ENCODE measurements around the gene RBBP8NL.
"Not testable (repeated sequence)": the region's sequence is repeated elsewhere in the genome, so short reads cannot be mapped to it uniquely, and the experiment has no call there.

The RBBP8NL gene

GRCh38 chr20:62376112-62377063 is 51.0 kb downstream of the RBBP8NL start:
- no peak overlapping the region for H3K4me3 ChIP-seq (ENCODE audit: low read depth, low read length)
- TF ChIP-seq CTCF (IDR thresholded peaks at IDR 0.05; ENCODE audit: low read depth, low read length, missing control alignments) = peak; percentile 54
- in situ Hi-C loops (cut with HindIII; ENCODE audit: low sequenced_read_pairs) = loop anchor here (25.0 kb wide), 1 partner anchor 89 kb away; no protein-coding TSS in a partner anchor
- no peak for DNase-seq (ENCODE audit: low read depth)

GRCh38 chr20:62374331-62375152 is 52.8 kb downstream of the RBBP8NL start:
- no peak for TF ChIP-seq CTCF (IDR thresholded peaks at IDR 0.05; ENCODE audit: low read depth, low read length, missing control alignments)
- in situ Hi-C loops (cut with HindIII; ENCODE audit: low sequenced_read_pairs) = loop anchor here (25.0 kb wide), 1 partner anchor 87 kb away; no protein-coding TSS in a partner anchor
- H3K4me3 ChIP-seq (ENCODE audit: low read depth, low read length) = no peak overlapping the region
- DNase-seq (ENCODE audit: low read depth) = no peak

- in situ Hi-C loops (cut with HindIII; ENCODE audit: low sequenced_read_pairs) = not testable (repeated sequence)
Observed at GRCh38 chr20:62373631-62374179, 53.6 kb downstream of the RBBP8NL start.

GRCh38 chr20:62372042-62372993 is 55.0 kb downstream of the RBBP8NL start:
- no peak overlapping the region for H3K4me3 ChIP-seq (ENCODE audit: low read depth, low read length)
- in situ Hi-C loops (cut with HindIII; ENCODE audit: low sequenced_read_pairs) = no loop called here
- no peak for TF ChIP-seq CTCF (IDR thresholded peaks at IDR 0.05; ENCODE audit: low read depth, low read length, missing control alignments)
- no peak for DNase-seq (ENCODE audit: low read depth)

More at GRCh38 chr20:62373631-62374179, 53.6 kb downstream of the RBBP8NL start:
- H3K4me3 ChIP-seq (ENCODE audit: low read depth, low read length); DNase-seq (ENCODE audit: low read depth): not testable (repeated sequence)

GRCh38 chr20:62371588-62372041 is 55.7 kb downstream of the RBBP8NL start:
- H3K4me3 ChIP-seq (ENCODE audit: low read depth, low read length) = no peak overlapping the region
- DNase-seq (ENCODE audit: low read depth) = no peak
- in situ Hi-C loops (cut with HindIII; ENCODE audit: low sequenced_read_pairs) = no loop called here
- TF ChIP-seq CTCF (IDR thresholded peaks at IDR 0.05; ENCODE audit: low read depth, low read length, missing control alignments) = no peak

- in situ Hi-C loops (cut with HindIII; ENCODE audit: low sequenced_read_pairs) = no loop called here
- no peak overlapping the region for H3K4me3 ChIP-seq (ENCODE audit: low read depth, low read length)
- no peak for DNase-seq (ENCODE audit: low read depth)
- no peak for TF ChIP-seq CTCF (IDR thresholded peaks at IDR 0.05; ENCODE audit: low read depth, low read length, missing control alignments)
Observed at GRCh38 chr20:62370807-62371587, 56.3 kb downstream of the RBBP8NL start.
